PC-3 (cell line): Measurements from ENCODE around the gene CA5A. TPM values are rescaled to one million over a fixed set of nuclear protein-coding genes. Genes with fewer than 3 reads are reported as not detected.
A peak's percentile ranks its signal among the peaks of the same experiment; 100 is the strongest.

Experiments
- ATAC-seq: fragments of 200-7000 bp; cut with Tn5 transposase; 2 replicates; pipeline ENCODE4 v1.9.1; 2020; ENCODE audit warnings: mild to moderate bottlenecking, moderate library complexity
- BruUV-seq: library from RNA; stranded (reverse); fragments of 400-500 nt; replicated peaks from 2 replicates; lab custom pipeline; 2021; lab: Mats Ljungman, UMichigan
- CTCF ChIA-PET: fragments of 300-600 bp; sonication (Branson Sonifier 250); formaldehyde crosslinking; loops from one replicate; lab custom pipeline; 2022; ENCODE audit warnings: antibody characterized with exemption; lab: Charles Lee
- POLR2A ChIA-PET: fragments of 300-600 bp; sonication (Branson Sonifier 250); formaldehyde crosslinking; loops from one replicate; lab custom pipeline; 2022; ENCODE audit warnings: antibody characterized with exemption; ENCODE audit not compliant: unreplicated experiment; lab: Charles Lee
- DNase-seq: peaks from one replicate; pipeline ENCODE4 v3.0.0-alpha.2; 2015
- H2AFZ ChIP-seq: fragments of 300-600 bp; sonication (generic); 2 replicates; pipeline ENCODE4 v1.6.0; 2016; ENCODE audit warnings: antibody characterized with exemption, low read length
- H3F3A ChIP-seq: fragments of 300-600 bp; sonication (generic); one replicate; pipeline ENCODE4 v1.6.0; 2017; ENCODE audit warnings: antibody characterized with exemption, low read length, control low read depth, mild to moderate bottlenecking; ENCODE audit not compliant: unreplicated experiment
- H3K27ac ChIP-seq: fragments of 300-600 bp; sonication (generic); 2 replicates; pipeline ENCODE4 v1.5.1; 2016; ENCODE audit warnings: mild to moderate bottlenecking, low read length
- H3K27me3 ChIP-seq: fragments of 300-600 bp; sonication (generic); 2 replicates; pipeline ENCODE4 v1.6.1; 2016; ENCODE audit warnings: low read length, mixed read lengths
- H3K36me3 ChIP-seq: fragments of 300-600 bp; sonication (generic); 2 replicates; pipeline ENCODE4 v1.6.1; 2016; ENCODE audit warnings: low read depth, mixed run types, low read length, mixed read lengths
- H3K4me1 ChIP-seq: fragments of 300-600 bp; sonication (generic); 2 replicates; pipeline ENCODE4 v1.5.1; 2016; ENCODE audit warnings: low read length; ENCODE audit not compliant: insufficient read depth
- H3K4me2 ChIP-seq: fragments of 300-600 bp; sonication (generic); 2 replicates; pipeline ENCODE4 v1.6.0; 2016; ENCODE audit warnings: low read length
- H3K4me3 ChIP-seq: fragments of 300-600 bp; sonication (generic); 2 replicates; pipeline ENCODE4 v1.5.1; 2016; ENCODE audit warnings: mild to moderate bottlenecking, low read length, mixed read lengths
- H3K79me2 ChIP-seq: fragments of 300-600 bp; sonication (generic); 2 replicates; pipeline ENCODE4 v1.6.1; 2017; ENCODE audit warnings: low read length, mixed read lengths
- H3K9ac ChIP-seq: fragments of 300-600 bp; sonication (generic); 2 replicates; pipeline ENCODE4 v1.6.0; 2016; ENCODE audit warnings: mild to moderate bottlenecking, low read length
- H3K9me2 ChIP-seq: fragments of 300-600 bp; sonication (generic); replicated peaks from 2 replicates; pipeline ENCODE4 v1.6.1; 2016; ENCODE audit warnings: mixed run types, low read length, mixed read lengths
- H3K9me3 ChIP-seq: fragments of 300-600 bp; sonication (generic); 2 replicates; pipeline ENCODE4 v1.6.1; 2016; ENCODE audit warnings: low read length, mixed read lengths
- H4K20me1 ChIP-seq: fragments of 300-600 bp; sonication (generic); 2 replicates; pipeline ENCODE4 v1.6.1; 2016; ENCODE audit warnings: low read length, mixed read lengths
- EZH2 ChIP-seq: fragments of 300-600 bp; sonication (generic); IDR thresholded peaks from one replicate; pipeline ENCODE4 v1.6.1; 2017; ENCODE audit warnings: antibody characterized with exemption, mild to moderate bottlenecking, low read length; ENCODE audit not compliant: unreplicated experiment
- EZH2phosphoT487 ChIP-seq: fragments of 300-600 bp; sonication (generic); IDR thresholded peaks from 2 replicates; pipeline ENCODE4 v1.6.1; 2018; ENCODE audit warnings: mild to moderate bottlenecking, antibody characterized with exemption, low read length, borderline replicate concordance
- intact Hi-C: fragments of 100-400 bp; cut with micrococcal nuclease; formaldehyde crosslinking; loops from 2 replicates; pipeline ENCODE4 v1.9.0; 2023
- total RNA-seq: library from RNA; depleted of rRNA; stranded (reverse); fragments of >200 nt; gene quantifications from 2 replicates; pipeline ENCODE4 v1.2.3, GENCODE V29; 2014
- TF ChIP-seq, protein P1 (sequence below): fragments of 300-600 bp; sonication (generic); conservative IDR thresholded peaks from 2 replicates; pipeline ENCODE4 v1.5.1; 2017; ENCODE audit warnings: antibody characterized with exemption, low read depth, mild to moderate bottlenecking, low read length

CA5A gene
- total RNA-seq, 1 experiment from 2014 or later: not detected

GRCh38 chr16:87845807-87846619 is 90.3 kb downstream of the CA5A start:
- peaks cover 82% of the 10 kb centered on the region for H3K79me2 ChIP-seq
- BruUV-seq: no TSS peak
- ChIA-PET POLR2A (no interaction called here), CTCF (no interaction called here)
- no peak overlapping the region for H3K4me3 ChIP-seq
- no peak overlapping the region for H3K27ac ChIP-seq
- intact Hi-C loops: no loop called here
- no peaks in the 10 kb centered on the region for H3K27me3 ChIP-seq
- no peak for ATAC-seq
- H2AFZ ChIP-seq: no peak overlapping the region
- no peaks in the 10 kb centered on the region for H3F3A ChIP-seq
- peaks cover 37% of the 10 kb centered on the region for H3K36me3 ChIP-seq
- H3K4me1 ChIP-seq: no peaks in the 10 kb centered on the region
- no peak for DNase-seq
- no peaks in the 10 kb centered on the region for H3K9me3 ChIP-seq
- no peak overlapping the region for H3K4me2 ChIP-seq
- TF ChIP-seq EZH2phosphoT487: no peak
- no peak for TF ChIP-seq EZH2
- TF ChIP-seq, protein P1, sequence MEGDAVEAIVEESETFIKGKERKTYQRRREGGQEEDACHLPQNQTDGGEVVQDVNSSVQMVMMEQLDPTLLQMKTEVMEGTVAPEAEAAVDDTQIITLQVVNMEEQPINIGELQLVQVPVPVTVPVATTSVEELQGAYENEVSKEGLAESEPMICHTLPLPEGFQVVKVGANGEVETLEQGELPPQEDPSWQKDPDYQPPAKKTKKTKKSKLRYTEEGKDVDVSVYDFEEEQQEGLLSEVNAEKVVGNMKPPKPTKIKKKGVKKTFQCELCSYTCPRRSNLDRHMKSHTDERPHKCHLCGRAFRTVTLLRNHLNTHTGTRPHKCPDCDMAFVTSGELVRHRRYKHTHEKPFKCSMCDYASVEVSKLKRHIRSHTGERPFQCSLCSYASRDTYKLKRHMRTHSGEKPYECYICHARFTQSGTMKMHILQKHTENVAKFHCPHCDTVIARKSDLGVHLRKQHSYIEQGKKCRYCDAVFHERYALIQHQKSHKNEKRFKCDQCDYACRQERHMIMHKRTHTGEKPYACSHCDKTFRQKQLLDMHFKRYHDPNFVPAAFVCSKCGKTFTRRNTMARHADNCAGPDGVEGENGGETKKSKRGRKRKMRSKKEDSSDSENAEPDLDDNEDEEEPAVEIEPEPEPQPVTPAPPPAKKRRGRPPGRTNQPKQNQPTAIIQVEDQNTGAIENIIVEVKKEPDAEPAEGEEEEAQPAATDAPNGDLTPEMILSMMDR: no peak
- H4K20me1 ChIP-seq: peaks cover 10% of the 10 kb centered on the region
- no peak overlapping the region for H3K9ac ChIP-seq
- H3K9me2 ChIP-seq: no peaks in the 10 kb centered on the region

DNA sequence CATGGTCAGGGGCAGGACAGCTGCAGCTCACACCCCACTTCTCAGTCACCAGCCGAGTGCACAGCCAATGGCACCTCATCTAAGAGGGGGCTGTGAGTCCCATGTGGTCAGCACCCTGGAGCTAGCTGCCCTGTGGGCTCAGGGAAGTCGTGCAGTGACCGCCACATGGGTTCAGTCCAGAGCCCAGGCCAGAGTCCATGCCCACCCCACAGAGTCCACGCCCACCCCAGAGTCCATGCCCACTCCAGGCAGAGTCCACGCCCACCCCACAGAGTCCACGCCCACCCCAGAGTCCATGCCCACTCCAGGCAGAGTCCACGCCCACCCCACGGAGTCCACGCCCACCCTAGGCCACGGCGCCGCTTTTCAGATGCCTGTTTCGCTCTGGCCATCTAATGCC is 91.1 kb downstream of the CA5A start:
- H3K9me3 ChIP-seq: no peaks in the 10 kb centered on the region
- no peak overlapping the region for H2AFZ ChIP-seq
- intact Hi-C loops: no loop called here
- no peaks in the 10 kb centered on the region for H3K9me2 ChIP-seq
- ChIA-PET POLR2A (no interaction called here), CTCF (no interaction called here)
- H3F3A ChIP-seq: no peaks in the 10 kb centered on the region
- H3K9ac ChIP-seq: no peak overlapping the region
- H3K4me1 ChIP-seq: no peaks in the 10 kb centered on the region
- H4K20me1 ChIP-seq: peaks cover 10% of the 10 kb centered on the region
- H3K27ac ChIP-seq: no peak overlapping the region
- TF ChIP-seq EZH2phosphoT487 (no peak), EZH2 (no peak)
- TF ChIP-seq, protein P1: no peak
- H3K4me3 ChIP-seq: no peak overlapping the region
- BruUV-seq: no TSS peak
- no peak overlapping the region for H3K4me2 ChIP-seq
- peaks cover 75% of the 10 kb centered on the region for H3K79me2 ChIP-seq
- no peaks in the 10 kb centered on the region for H3K27me3 ChIP-seq
- DNase-seq (no peak), ATAC-seq (peak; percentile 29; the same call in 1 of the 2 replicates)
- H3K36me3 ChIP-seq: peaks cover 32% of the 10 kb centered on the region

- DNase-seq (no peak), ATAC-seq (no peak)
- ChIA-PET CTCF (no interaction called here), POLR2A (no interaction called here)
- Histone ChIP-seq H3K4me3 (no peak overlapping the region), H3F3A (no peaks in the 10 kb centered on the region), H2AFZ (no peak overlapping the region), H3K9ac (no peak overlapping the region), H3K27me3 (no peaks in the 10 kb centered on the region), H4K20me1 (peaks cover 10% of the 10 kb centered on the region), H3K27ac (no peak overlapping the region), H3K9me2 (no peaks in the 10 kb centered on the region), H3K9me3 (no peaks in the 10 kb centered on the region), H3K79me2 (peaks cover 71% of the 10 kb centered on the region), H3K4me2 (no peak overlapping the region), H3K36me3 (peaks cover 32% of the 10 kb centered on the region), H3K4me1 (no peaks in the 10 kb centered on the region)
- TF ChIP-seq EZH2phosphoT487 (no peak), EZH2 (no peak)
- TF ChIP-seq, protein P1: no peak
- intact Hi-C loops: no loop called here
- BruUV-seq: no TSS peak
Measured at GRCh38 chr16:87844809-87845208, 91.5 kb downstream of the CA5A start.
